Measurements from ENCODE around the gene RHOT1.
"Not testable (repeated sequence)": the region's sequence is repeated elsewhere in the genome, so short reads cannot be mapped to it uniquely, and the experiment has no call there.

The RHOT1 gene

GRCh38 chr17:32159586-32160438 is 17.5 kb downstream of the RHOT1 start:
- TF ChIP-seq, protein P1, sequence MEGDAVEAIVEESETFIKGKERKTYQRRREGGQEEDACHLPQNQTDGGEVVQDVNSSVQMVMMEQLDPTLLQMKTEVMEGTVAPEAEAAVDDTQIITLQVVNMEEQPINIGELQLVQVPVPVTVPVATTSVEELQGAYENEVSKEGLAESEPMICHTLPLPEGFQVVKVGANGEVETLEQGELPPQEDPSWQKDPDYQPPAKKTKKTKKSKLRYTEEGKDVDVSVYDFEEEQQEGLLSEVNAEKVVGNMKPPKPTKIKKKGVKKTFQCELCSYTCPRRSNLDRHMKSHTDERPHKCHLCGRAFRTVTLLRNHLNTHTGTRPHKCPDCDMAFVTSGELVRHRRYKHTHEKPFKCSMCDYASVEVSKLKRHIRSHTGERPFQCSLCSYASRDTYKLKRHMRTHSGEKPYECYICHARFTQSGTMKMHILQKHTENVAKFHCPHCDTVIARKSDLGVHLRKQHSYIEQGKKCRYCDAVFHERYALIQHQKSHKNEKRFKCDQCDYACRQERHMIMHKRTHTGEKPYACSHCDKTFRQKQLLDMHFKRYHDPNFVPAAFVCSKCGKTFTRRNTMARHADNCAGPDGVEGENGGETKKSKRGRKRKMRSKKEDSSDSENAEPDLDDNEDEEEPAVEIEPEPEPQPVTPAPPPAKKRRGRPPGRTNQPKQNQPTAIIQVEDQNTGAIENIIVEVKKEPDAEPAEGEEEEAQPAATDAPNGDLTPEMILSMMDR (IDR thresholded peaks at IDR 0.05; ENCODE audit: low read depth, low read length), result no peak
- no peak overlapping the region for H3K4me3 ChIP-seq (replicated peaks in 1 of 2; ENCODE audit: low read depth in 2 of 2, low read length in 2 of 2)
- DNase-seq (ENCODE audit: low read depth in 2 of 2), result no peak

- no peak overlapping the region for H3K4me3 ChIP-seq (replicated peaks in 1 of 2; ENCODE audit: low read depth in 2 of 2, low read length in 2 of 2)
- TF ChIP-seq, protein P1 (IDR thresholded peaks at IDR 0.05; ENCODE audit: low read depth, low read length), result no peak
- no peak for DNase-seq (ENCODE audit: low read depth in 2 of 2)
Measured at GRCh38 chr17:32160526-32160925, 18.2 kb downstream of the RHOT1 start.

DNA sequence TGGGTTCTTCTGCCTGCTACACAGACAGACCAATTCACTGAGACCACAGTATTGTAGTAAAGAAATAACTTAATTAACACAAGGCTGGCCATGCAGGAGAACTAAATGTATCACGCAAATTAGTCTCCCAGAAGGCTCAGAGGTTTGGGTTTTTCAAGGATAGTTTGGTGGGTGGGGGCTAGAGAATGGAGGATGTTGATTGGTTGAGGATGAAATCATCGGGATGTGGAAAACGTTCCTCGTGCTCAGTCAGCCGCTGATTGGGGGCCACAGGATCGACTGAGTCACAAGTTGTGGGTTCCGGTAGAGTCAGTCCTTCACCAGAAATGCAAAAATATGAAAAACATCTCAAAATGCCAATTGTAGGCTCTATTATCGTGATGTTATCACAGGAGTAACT is 18.7 kb downstream of the RHOT1 start:
- H3K4me3 ChIP-seq (replicated peaks in 1 of 2; ENCODE audit: low read depth in 2 of 2, low read length in 2 of 2), result no peak overlapping the region
- DNase-seq (ENCODE audit: low read depth in 2 of 2), result peak in 1 of 2 donors; percentile 28
- TF ChIP-seq, protein P1 (IDR thresholded peaks at IDR 0.05; ENCODE audit: low read depth, low read length), result no peak

DNA sequence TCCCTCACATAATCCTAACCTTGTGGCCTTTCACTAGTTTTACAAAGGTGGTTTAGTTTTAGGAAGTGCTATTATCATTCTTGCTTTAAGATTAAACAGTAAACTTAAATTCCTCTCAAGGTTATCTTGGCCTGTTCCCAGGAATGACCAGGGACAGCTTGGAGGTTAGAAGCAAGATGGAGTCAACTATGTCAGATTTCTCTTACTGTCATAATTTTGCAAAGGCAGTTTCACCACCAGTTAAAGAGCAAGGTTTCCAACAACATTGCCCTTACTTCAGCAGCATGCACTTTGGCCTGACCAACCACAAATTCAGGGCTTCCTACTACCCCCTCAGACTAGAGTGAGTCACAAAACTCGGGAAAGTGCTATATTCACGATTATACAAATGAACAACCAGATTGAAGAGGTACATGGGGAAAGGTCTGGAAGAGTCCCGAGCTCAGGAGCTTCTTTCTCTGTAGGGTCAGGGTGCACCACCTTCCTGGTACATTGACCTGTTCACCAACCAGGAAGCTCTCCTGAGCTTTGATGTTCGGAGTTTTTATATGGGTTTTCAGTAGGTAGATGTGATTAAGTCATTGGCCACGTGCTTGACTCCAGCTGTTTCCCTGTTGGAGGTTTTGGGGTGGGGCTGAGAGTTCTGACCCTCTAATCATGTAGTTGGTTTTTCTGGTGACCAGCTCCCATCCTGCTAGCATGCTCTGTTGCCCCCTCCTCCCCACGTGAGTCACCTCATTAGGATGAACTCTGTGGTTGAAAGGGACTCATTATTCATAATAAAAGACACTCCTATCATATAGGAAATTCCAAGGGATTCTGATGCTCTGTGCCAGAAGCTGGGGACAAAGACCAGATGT is 19.4 kb downstream of the RHOT1 start:
- DNase-seq (ENCODE audit: low read depth in 2 of 2), result peak; percentile 69 to 89
- H3K4me3 ChIP-seq (replicated peaks in 1 of 2; ENCODE audit: low read depth in 2 of 2, low read length in 2 of 2), result no peak overlapping the region
- TF ChIP-seq, protein P1 (IDR thresholded peaks at IDR 0.05; ENCODE audit: low read depth, low read length), result no peak

DNA sequence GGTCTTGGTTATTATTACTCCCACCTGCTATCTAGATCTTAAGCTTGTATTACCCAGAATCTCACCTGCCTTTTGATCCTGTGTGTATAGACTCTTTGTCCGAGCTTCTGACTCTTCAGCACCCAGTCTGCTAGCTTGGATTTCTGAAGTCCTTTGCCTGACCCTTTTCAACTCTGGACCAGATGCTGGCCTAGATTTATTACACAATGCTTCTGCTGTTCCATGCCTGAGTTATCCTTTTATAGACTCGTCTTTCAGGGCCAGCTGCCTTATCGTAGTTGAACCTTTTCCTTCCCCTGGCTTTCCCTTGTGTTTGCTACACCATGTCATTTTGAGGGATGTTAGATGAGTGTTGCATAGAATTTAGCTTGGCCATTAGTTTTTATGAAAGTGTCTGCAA is 32.6 kb downstream of the RHOT1 start:
- no peak for DNase-seq (ENCODE audit: low read depth in 2 of 2)
- H3K4me3 ChIP-seq (replicated peaks in 1 of 2; ENCODE audit: low read depth in 2 of 2, low read length in 2 of 2), result no peak overlapping the region
- TF ChIP-seq, protein P1 (IDR thresholded peaks at IDR 0.05; ENCODE audit: low read depth, low read length), result no peak

DNA sequence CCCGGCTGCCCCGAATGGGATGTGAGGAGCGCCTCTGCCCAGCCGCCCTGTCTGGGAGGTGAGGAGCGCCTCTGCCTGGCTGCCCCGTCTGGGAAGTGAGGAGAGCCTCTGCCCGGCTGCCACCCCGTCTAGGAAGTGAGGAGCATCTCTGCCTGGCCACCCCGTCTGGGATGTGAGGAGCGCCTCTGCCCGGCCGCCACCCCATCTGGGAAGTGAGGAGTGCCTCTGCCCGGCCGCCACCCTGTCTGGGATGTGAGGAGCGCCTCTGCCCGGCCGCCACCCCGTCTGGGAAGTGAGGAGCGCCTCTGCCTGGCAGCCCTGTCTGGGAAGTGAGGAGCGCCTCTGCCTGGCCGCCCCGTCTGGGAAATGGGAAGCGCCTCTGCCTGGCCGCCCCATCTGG is 36.4 kb downstream of the RHOT1 start:
- DNase-seq (ENCODE audit: low read depth in 2 of 2), result not testable (repeated sequence)

GRCh38 chr17:32179103-32179502 is 36.8 kb downstream of the RHOT1 start:
- H3K4me3 ChIP-seq (replicated peaks in 1 of 2; ENCODE audit: low read depth in 2 of 2, low read length in 2 of 2); DNase-seq (ENCODE audit: low read depth in 2 of 2): not testable (repeated sequence)

More for the DNA sequence above, 36.4 kb downstream of the RHOT1 start:
- H3K4me3 ChIP-seq (replicated peaks in 1 of 2; ENCODE audit: low read depth in 2 of 2, low read length in 2 of 2), result not testable (repeated sequence)

GRCh38 chr17:32179526-32179925 is 37.2 kb downstream of the RHOT1 start:
- not testable (repeated sequence) for DNase-seq (ENCODE audit: low read depth in 2 of 2); H3K4me3 ChIP-seq (replicated peaks in 1 of 2; ENCODE audit: low read depth in 2 of 2, low read length in 2 of 2)

- H3K4me3 ChIP-seq (replicated peaks in 1 of 2; ENCODE audit: low read depth in 2 of 2, low read length in 2 of 2), result not testable (repeated sequence)
Measured at GRCh38 chr17:32180262-32180661, 38.0 kb downstream of the RHOT1 start.

More at GRCh38 chr17:32180262-32180661, 38.0 kb downstream of the RHOT1 start:
- not testable (repeated sequence) for DNase-seq (ENCODE audit: low read depth in 2 of 2)

Measured in cardiac fibroblast (primary cell).